Thyroid gland (tissue), 4 donors: ENCODE data around the gene CST5.

Experiments used
- POLR2A ChIP-seq, 2 donors: fragments of 450-650 bp; IDR thresholded peaks; one replicate each; pipeline ENCODE4 v1.6.1; 2017; ENCODE audit warnings: antibody characterized with exemption in 2 of 2, mild to moderate bottlenecking in 2 of 2, moderate library complexity in 1 of 2
- TF ChIP-seq, protein P1 (sequence below), 6 experiments: fragments of 200-600 bp in 3 of 6; fragments of 450-650 bp in 3 of 6; sonication (generic) in 3 of 6; IDR thresholded peaks; one replicate each; pipeline ENCODE4 v1.5.1; 2016 to 2019; ENCODE audit warnings: antibody characterized with exemption in 6 of 6, mild to moderate bottlenecking in 2 of 6, inconsistent platforms in 1 of 6, moderate library complexity in 1 of 6

DNA sequence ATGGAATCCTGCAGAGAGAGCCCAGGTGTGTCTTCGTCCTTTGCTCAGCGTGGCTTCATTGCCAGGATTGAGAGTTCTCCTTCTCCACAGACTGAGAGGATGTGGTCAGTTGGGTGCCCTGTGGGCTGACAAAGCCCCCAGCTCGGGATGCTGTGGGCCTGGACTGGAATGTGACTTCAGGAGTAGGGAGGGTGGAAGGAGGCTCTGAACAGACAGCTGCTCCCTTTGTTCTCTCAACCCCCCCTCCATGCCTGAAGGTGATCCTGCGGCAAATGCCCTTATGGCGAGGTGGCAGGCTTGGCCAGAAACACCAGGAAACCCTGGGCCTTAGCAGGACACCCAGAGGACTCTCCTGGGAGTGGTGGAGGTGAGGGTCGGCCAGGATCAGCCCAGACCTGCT is 1.8 kb upstream of the CST5 start:
- TF ChIP-seq, protein P1, sequence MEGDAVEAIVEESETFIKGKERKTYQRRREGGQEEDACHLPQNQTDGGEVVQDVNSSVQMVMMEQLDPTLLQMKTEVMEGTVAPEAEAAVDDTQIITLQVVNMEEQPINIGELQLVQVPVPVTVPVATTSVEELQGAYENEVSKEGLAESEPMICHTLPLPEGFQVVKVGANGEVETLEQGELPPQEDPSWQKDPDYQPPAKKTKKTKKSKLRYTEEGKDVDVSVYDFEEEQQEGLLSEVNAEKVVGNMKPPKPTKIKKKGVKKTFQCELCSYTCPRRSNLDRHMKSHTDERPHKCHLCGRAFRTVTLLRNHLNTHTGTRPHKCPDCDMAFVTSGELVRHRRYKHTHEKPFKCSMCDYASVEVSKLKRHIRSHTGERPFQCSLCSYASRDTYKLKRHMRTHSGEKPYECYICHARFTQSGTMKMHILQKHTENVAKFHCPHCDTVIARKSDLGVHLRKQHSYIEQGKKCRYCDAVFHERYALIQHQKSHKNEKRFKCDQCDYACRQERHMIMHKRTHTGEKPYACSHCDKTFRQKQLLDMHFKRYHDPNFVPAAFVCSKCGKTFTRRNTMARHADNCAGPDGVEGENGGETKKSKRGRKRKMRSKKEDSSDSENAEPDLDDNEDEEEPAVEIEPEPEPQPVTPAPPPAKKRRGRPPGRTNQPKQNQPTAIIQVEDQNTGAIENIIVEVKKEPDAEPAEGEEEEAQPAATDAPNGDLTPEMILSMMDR (IDR thresholded peaks at IDR 0.05): no peak
- no peak for TF ChIP-seq POLR2A (IDR thresholded peaks at IDR 0.05)
